Caki2 (cell line): ENCODE measurements around the gene ZNF672. TPM values are rescaled to one million over a fixed set of nuclear protein-coding genes. Genes with fewer than 3 reads are reported as not detected.
"Not testable (repeated sequence)": the region's sequence is repeated elsewhere in the genome, so short reads cannot be mapped to it uniquely, and the experiment has no call there.

ENCODE experiments used
- DNase-seq: peaks from one replicate; pipeline ENCODE4 v3.0.0-alpha.2; 2015; ENCODE audit warnings: low read depth
- in situ Hi-C: cut with HindIII; loops from 2 replicates; pipeline ENCODE4 v1.10.0; 2016; ENCODE audit warnings: low sequenced_read_pairs, low pct_unique_long_range_greater_than_20kb, mixed read lengths
- total RNA-seq: library from RNA; depleted of rRNA; stranded (reverse); fragments of >200 nt; shearing (Covaris generic); gene quantifications from 2 replicates; pipeline ENCODE4 v1.2.3, GENCODE V29; 2014; ENCODE audit warnings: low replicate concordance; rRNA removed

Gene ZNF672
- 16.2 and 27.4 TPM in 2 replicates for total RNA-seq

- in situ Hi-C loops: no loop called here
- DNase-seq: peak; percentile 99
These were observed at the start of gene ZNF672 for GRCh38 chr1:248837781-248838356. ZNF672 (plus strand) TSS chr1:248838224; CDS start chr1:248847275, 9,051 bp downstream.

- DNase-seq: no peak
- in situ Hi-C loops: no loop called here
These were observed 49.7 kb upstream of the ZNF672 start for GRCh38 chr1:248788327-248788726.

GRCh38 chr1:248789337-248789736, 48.7 kb upstream of the ZNF672 start:
- in situ Hi-C loops: not testable (repeated sequence)

GRCh38 chr1:248790456-248790855, 47.6 kb upstream of the ZNF672 start:
- in situ Hi-C loops: no loop called here
- no peak for DNase-seq

More at GRCh38 chr1:248789337-248789736, 48.7 kb upstream of the ZNF672 start:
- not testable (repeated sequence) for DNase-seq

- in situ Hi-C loops: no loop called here
- DNase-seq: no peak
These were observed 47.0 kb upstream of the ZNF672 start for GRCh38 chr1:248791010-248791409.

- in situ Hi-C loops: no loop called here
- DNase-seq: no peak
These were observed 45.7 kb upstream of the ZNF672 start for GRCh38 chr1:248792342-248792741.

GRCh38 chr1:248793592-248793991, 44.4 kb upstream of the ZNF672 start:
- DNase-seq: no peak
- in situ Hi-C loops: no loop called here

- DNase-seq, in situ Hi-C loops: not testable (repeated sequence)
These were observed 43.4 kb upstream of the ZNF672 start for GRCh38 chr1:248794663-248795062.

GRCh38 chr1:248798791-248799190, 39.2 kb upstream of the ZNF672 start:
- DNase-seq: no peak
- in situ Hi-C loops: no loop called here

- in situ Hi-C loops: no loop called here
- no peak for DNase-seq
These were observed 37.6 kb upstream of the ZNF672 start for GRCh38 chr1:248800459-248800858.

- in situ Hi-C loops: no loop called here
- DNase-seq: no peak
These were observed 35.6 kb upstream of the ZNF672 start for GRCh38 chr1:248802454-248802853.

- DNase-seq, in situ Hi-C loops: not testable (repeated sequence)
These were observed 34.5 kb upstream of the ZNF672 start for GRCh38 chr1:248803501-248803900.

- in situ Hi-C loops: no loop called here
- DNase-seq: no peak
These were observed 33.0 kb upstream of the ZNF672 start for GRCh38 chr1:248804771-248805681.

GRCh38 chr1:248805876-248806275, 32.1 kb upstream of the ZNF672 start:
- in situ Hi-C loops: no loop called here
- DNase-seq: no peak

- in situ Hi-C loops: no loop called here
These were observed 30.8 kb upstream of the ZNF672 start for GRCh38 chr1:248807067-248807737.

GRCh38 chr1:248808876-248809275, 29.1 kb upstream of the ZNF672 start:
- in situ Hi-C loops: no loop called here
- no peak for DNase-seq

More at GRCh38 chr1:248807067-248807737, 30.8 kb upstream of the ZNF672 start:
- DNase-seq: no peak

- DNase-seq: no peak
- in situ Hi-C loops: no loop called here
These were observed 27.9 kb upstream of the ZNF672 start for GRCh38 chr1:248810000-248810726.
